Measurements from ENCODE around the gene ANO6.

Gene ANO6

GRCh38 chr12:45246236-45246635 is 30.3 kb downstream of the ANO6 start:
- in situ Hi-C loops (cut with HindIII; ENCODE audit: low sequenced_read_pairs): no loop called here
- TF ChIP-seq CTCF (IDR thresholded peaks at IDR 0.05; ENCODE audit: low read depth, low read length): no peak
- DNase-seq (ENCODE audit: low read depth, low spot score): no peak
- H3K4me3 ChIP-seq (ENCODE audit: low read depth, low read length): no peak overlapping the region

- no peak for DNase-seq (ENCODE audit: low read depth, low spot score)
- TF ChIP-seq CTCF (IDR thresholded peaks at IDR 0.05; ENCODE audit: low read depth, low read length): no peak
- no peak overlapping the region for H3K4me3 ChIP-seq (ENCODE audit: low read depth, low read length)
- in situ Hi-C loops (cut with HindIII; ENCODE audit: low sequenced_read_pairs): no loop called here
Measured at GRCh38 chr12:45247589-45247988, 31.7 kb downstream of the ANO6 start.

GRCh38 chr12:45248095-45248494 is 32.2 kb downstream of the ANO6 start:
- no peak for DNase-seq (ENCODE audit: low read depth, low spot score)
- H3K4me3 ChIP-seq (ENCODE audit: low read depth, low read length): no peak overlapping the region
- in situ Hi-C loops (cut with HindIII; ENCODE audit: low sequenced_read_pairs): no loop called here
- TF ChIP-seq CTCF (IDR thresholded peaks at IDR 0.05; ENCODE audit: low read depth, low read length): no peak

GRCh38 chr12:45254254-45254653 is 38.4 kb downstream of the ANO6 start:
- H3K4me3 ChIP-seq (ENCODE audit: low read depth, low read length): no peak overlapping the region
- no peak for TF ChIP-seq CTCF (IDR thresholded peaks at IDR 0.05; ENCODE audit: low read depth, low read length)
- in situ Hi-C loops (cut with HindIII; ENCODE audit: low sequenced_read_pairs): no loop called here
- no peak for DNase-seq (ENCODE audit: low read depth, low spot score)

GRCh38 chr12:45256721-45257120 is 40.8 kb downstream of the ANO6 start:
- no peak for TF ChIP-seq CTCF (IDR thresholded peaks at IDR 0.05; ENCODE audit: low read depth, low read length)
- in situ Hi-C loops (cut with HindIII; ENCODE audit: low sequenced_read_pairs): no loop called here
- DNase-seq (ENCODE audit: low read depth, low spot score): no peak
- no peak overlapping the region for H3K4me3 ChIP-seq (ENCODE audit: low read depth, low read length)

- no peak overlapping the region for H3K4me3 ChIP-seq (ENCODE audit: low read depth, low read length)
- no peak for TF ChIP-seq CTCF (IDR thresholded peaks at IDR 0.05; ENCODE audit: low read depth, low read length)
- in situ Hi-C loops (cut with HindIII; ENCODE audit: low sequenced_read_pairs): no loop called here
- DNase-seq (ENCODE audit: low read depth, low spot score): no peak
Measured at GRCh38 chr12:45257185-45257930, 41.5 kb downstream of the ANO6 start.
